Muscle of leg (tissue), 11 donors: ENCODE results near the gene JPH3. TPM values are rescaled to one million over a fixed set of nuclear protein-coding genes. Genes with fewer than 3 reads are reported as not detected.
A peak's percentile ranks its signal among the peaks of the same experiment; 100 is the strongest.

Source experiments
- DNase-seq: peaks from one replicate; pipeline ENCODE4 v3.0.0; 2013
- H3K27ac ChIP-seq: one replicate; pipeline ENCODE4 v1.5.1; 2013; ENCODE audit warnings: mild to moderate bottlenecking, low read length, control low read depth
- H3K27me3 ChIP-seq: one replicate; pipeline ENCODE4 v1.6.1; 2013; ENCODE audit warnings: low read length; ENCODE audit not compliant: control insufficient read depth, insufficient read depth
- H3K36me3 ChIP-seq: one replicate; pipeline ENCODE4 v1.6.1; 2013; ENCODE audit warnings: low read length; ENCODE audit not compliant: control insufficient read depth, insufficient read depth
- H3K4me1 ChIP-seq: one replicate; pipeline ENCODE4 v1.6.1; 2013; ENCODE audit warnings: low read length; ENCODE audit not compliant: control insufficient read depth, insufficient read depth
- H3K4me3 ChIP-seq: one replicate; pipeline ENCODE4 v1.5.1; 2013; ENCODE audit warnings: low read length, control low read depth
- H3K9me3 ChIP-seq: replicated peaks from 2 replicates; pipeline ENCODE4 v1.6.1; 2013; ENCODE audit warnings: low read depth, low read length; ENCODE audit not compliant: control insufficient read depth
- WGBS: methylation state at CpG from one replicate; pipeline ENCODE4 v1.1.5; 2013; ENCODE audit warnings: missing lambda C conversion rate; ENCODE audit not compliant: insufficient coverage; 5-methylcytosine and 5-hydroxymethylcytosine counted together
- polyA plus RNA-seq, 8 donors: library from polyadenylated mRNA; unstranded; fragments of 120-200 nt; gene quantifications; one replicate each; pipeline versions ENCODE4 v1.2.1 to v1.2.3, GENCODE V29; 2013; ENCODE audit warnings: inconsistent platforms in 1 of 8, low replicate concordance in 1 of 8; ENCODE audit not compliant: insufficient read length in 8 of 8, insufficient read depth in 1 of 8
- total RNA-seq: library from RNA; stranded (reverse); fragments of 120-200 nt; gene quantifications from one replicate; pipeline ENCODE4 v1.2.4, GENCODE V29; 2013

Gene JPH3
- total and polyA plus RNA-seq, 9 donors = 0.15 to 1.4 (median 0.33) TPM

- Histone ChIP-seq H3K9me3 (no peaks in the 10 kb centered on the region), H3K36me3 (no peaks in the 10 kb centered on the region), H3K4me3 (no peak overlapping the region), H3K4me1 (peaks cover 15% of the 10 kb centered on the region), H3K27me3 (peaks cover 5% of the 10 kb centered on the region), H3K27ac (no peak overlapping the region)
- WGBS = 86% methylated on average over 26 of the region's 29 CpGs
- DNase-seq = no peak
Measured at GRCh38 chr16:87561200-87562105, 40.9 kb upstream of the JPH3 start.

GRCh38 chr16:87562201-87562600 is 40.1 kb upstream of the JPH3 start:
- no peak for DNase-seq
- 63% methylated on average over 7 of the region's 12 CpGs for WGBS

DNA sequence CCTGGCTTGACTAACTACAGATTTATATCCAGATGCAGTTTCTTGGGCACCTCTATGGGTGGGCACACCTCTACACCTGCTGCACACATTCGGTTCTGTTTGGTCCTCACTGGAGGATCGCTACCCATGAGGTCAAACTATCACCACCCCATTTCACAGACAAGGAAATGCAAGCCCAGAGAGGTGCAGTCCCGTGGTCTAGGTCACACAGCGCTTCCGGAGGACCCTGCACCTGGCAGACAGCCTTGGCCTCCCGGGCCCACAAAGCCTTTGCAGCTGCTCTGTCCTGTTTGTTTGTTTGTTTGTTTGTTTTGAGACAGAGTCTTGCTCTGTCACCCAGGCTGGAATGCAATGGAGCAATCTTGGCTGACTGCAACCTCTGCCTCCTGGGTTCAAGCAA is 39.3 kb upstream of the JPH3 start:
- WGBS = 68% methylated on average over 4 of the region's 6 CpGs
- H3K9me3 ChIP-seq = no peaks in the 10 kb centered on the region
- H3K36me3 ChIP-seq = no peaks in the 10 kb centered on the region
- peaks cover 5% of the 10 kb centered on the region for H3K27me3 ChIP-seq
- H3K4me1 ChIP-seq = peaks cover 6% of the 10 kb centered on the region
- no peak overlapping the region for H3K27ac ChIP-seq
- no peak for DNase-seq
- H3K4me3 ChIP-seq = no peak overlapping the region

More at GRCh38 chr16:87562201-87562600, 40.1 kb upstream of the JPH3 start:
- Histone ChIP-seq H3K4me3 (no peak overlapping the region), H3K27me3 (peaks cover 5% of the 10 kb centered on the region), H3K9me3 (no peaks in the 10 kb centered on the region), H3K36me3 (no peaks in the 10 kb centered on the region), H3K4me1 (peaks cover 8% of the 10 kb centered on the region), H3K27ac (no peak overlapping the region)

GRCh38 chr16:87563714-87564523 is 38.4 kb upstream of the JPH3 start:
- peaks cover 5% of the 10 kb centered on the region for H3K27me3 ChIP-seq
- no peak for DNase-seq
- H3K4me1 ChIP-seq = peaks cover 6% of the 10 kb centered on the region
- no peaks in the 10 kb centered on the region for H3K36me3 ChIP-seq
- no peak overlapping the region for H3K4me3 ChIP-seq
- H3K27ac ChIP-seq = no peak overlapping the region
- no peaks in the 10 kb centered on the region for H3K9me3 ChIP-seq
- WGBS = 76% methylated on average over 36 of the region's 44 CpGs

- no peaks in the 10 kb centered on the region for H3K9me3 ChIP-seq
- no peak for DNase-seq
- WGBS = 90% methylated on average over 6 of the region's 6 CpGs
- no peak overlapping the region for H3K4me3 ChIP-seq
- H3K27ac ChIP-seq = no peak overlapping the region
- peaks cover 3% of the 10 kb centered on the region for H3K27me3 ChIP-seq
- H3K4me1 ChIP-seq = peaks cover 6% of the 10 kb centered on the region
- no peaks in the 10 kb centered on the region for H3K36me3 ChIP-seq
Measured at GRCh38 chr16:87564524-87564778, 37.9 kb upstream of the JPH3 start.

GRCh38 chr16:87569601-87570571 is 32.4 kb upstream of the JPH3 start:
- WGBS = 70% methylated on average over 20 of the region's 25 CpGs
- Histone ChIP-seq H3K9me3 (no peaks in the 10 kb centered on the region), H3K4me1 (peaks cover 6% of the 10 kb centered on the region), H3K27me3 (peaks cover 4% of the 10 kb centered on the region), H3K27ac (no peak overlapping the region), H3K4me3 (no peak overlapping the region), H3K36me3 (no peaks in the 10 kb centered on the region)
- no peak for DNase-seq

DNA sequence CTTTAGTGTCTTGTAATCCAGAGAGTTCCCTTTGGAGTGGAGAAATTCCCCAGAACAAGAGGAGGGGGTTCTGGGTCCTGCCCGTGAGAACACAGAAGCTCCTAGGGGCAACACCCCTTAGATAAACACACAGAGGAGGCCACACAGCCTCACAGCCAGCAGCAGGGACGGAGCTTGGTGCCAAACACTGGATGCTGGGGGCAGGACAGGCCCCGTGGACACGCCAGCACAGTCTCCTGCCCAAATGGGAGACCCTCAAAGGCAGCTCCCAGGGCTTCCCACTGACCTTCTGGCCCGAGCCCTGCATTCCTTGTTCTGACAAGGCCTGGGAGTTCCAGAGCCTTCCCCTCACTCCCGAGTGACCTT is 31.8 kb upstream of the JPH3 start:
- Histone ChIP-seq H3K36me3 (no peaks in the 10 kb centered on the region), H3K9me3 (no peaks in the 10 kb centered on the region), H3K4me1 (peaks cover 6% of the 10 kb centered on the region), H3K4me3 (no peak overlapping the region), H3K27me3 (peaks cover 9% of the 10 kb centered on the region), H3K27ac (no peak overlapping the region)
- DNase-seq = no peak
- WGBS = 58% methylated on average over 5 of the region's 6 CpGs

- no peak overlapping the region for H3K27ac ChIP-seq
- peak; percentile 31 for DNase-seq
- no peaks in the 10 kb centered on the region for H3K9me3 ChIP-seq
- H3K36me3 ChIP-seq = no peaks in the 10 kb centered on the region
- WGBS = 37% methylated on average over 15 of the region's 24 CpGs
- H3K4me1 ChIP-seq = peaks cover 6% of the 10 kb centered on the region
- peaks cover 11% of the 10 kb centered on the region for H3K27me3 ChIP-seq
- no peak overlapping the region for H3K4me3 ChIP-seq
Measured at GRCh38 chr16:87570938-87571867, 31.1 kb upstream of the JPH3 start.

GRCh38 chr16:87571868-87572244 is 30.5 kb upstream of the JPH3 start:
- no peaks in the 10 kb centered on the region for H3K9me3 ChIP-seq
- H3K4me1 ChIP-seq = peaks cover 6% of the 10 kb centered on the region
- H3K36me3 ChIP-seq = no peaks in the 10 kb centered on the region
- WGBS = 48% methylated on average over 8 of the region's 11 CpGs
- no peak overlapping the region for H3K4me3 ChIP-seq
- DNase-seq = no peak
- peaks cover 14% of the 10 kb centered on the region for H3K27me3 ChIP-seq
- no peak overlapping the region for H3K27ac ChIP-seq
